Panc1 (cell line): Measurements from ENCODE around the gene PIGU. TPM values are rescaled to one million over a fixed set of nuclear protein-coding genes. Genes with fewer than 3 reads are reported as not detected.

ENCODE experiments used
- ATAC-seq: fragments of 200-7000 bp; cut with Tn5 transposase; 2 replicates; pipeline ENCODE4 v1.9.1; 2020; ENCODE audit warnings: mild to moderate bottlenecking, moderate library complexity
- BruUV-seq: library from RNA; stranded (reverse); fragments of 400-500 nt; replicated peaks from 2 replicates; lab custom pipeline; 2021; lab: Mats Ljungman, UMichigan
- CTCF ChIA-PET: fragments of 300-600 bp; sonication (Branson Sonifier 250); formaldehyde crosslinking; loops from one replicate; lab custom pipeline; 2022; ENCODE audit warnings: antibody characterized with exemption; lab: Charles Lee
- POLR2A ChIA-PET: fragments of 300-600 bp; sonication (Branson Sonifier 250); formaldehyde crosslinking; loops from one replicate; lab custom pipeline; 2022; ENCODE audit warnings: antibody characterized with exemption; lab: Charles Lee
- DNase-seq: peaks from one replicate; pipeline ENCODE4 v3.0.0-alpha.2; 2010; ENCODE audit warnings: low read depth, low spot score
- H3K27ac ChIP-seq: 2 replicates; pipeline ENCODE4 v1.5.1; 2011; ENCODE audit warnings: mild to moderate bottlenecking, low read length, inconsistent platforms
- H3K27me3 ChIP-seq: fragments of 200-500 bp; sonication (Bioruptor generic); 2 replicates; pipeline ENCODE4 v1.6.0; 2014; ENCODE audit warnings: low read length, inconsistent platforms; ENCODE audit not compliant: control insufficient read depth, insufficient read depth
- H3K36me3 ChIP-seq: fragments of 200-500 bp; sonication (Bioruptor generic); 2 replicates; pipeline ENCODE4 v1.5.1; 2014; ENCODE audit warnings: inconsistent platforms, mild to moderate bottlenecking, low read length, moderate library complexity; ENCODE audit not compliant: control insufficient read depth, insufficient read depth
- H3K4me1 ChIP-seq: 2 replicates; pipeline ENCODE4 v1.5.1; 2011; ENCODE audit warnings: inconsistent platforms, mild to moderate bottlenecking, low read length, moderate library complexity; ENCODE audit not compliant: control insufficient read depth, insufficient read depth
- H3K4me3 ChIP-seq, 2 experiments: 2 replicates each; pipeline ENCODE4 v1.5.1; 2011 to 2012; ENCODE audit warnings: low read depth in 2 of 2, low read length in 2 of 2, mild to moderate bottlenecking in 2 of 2, inconsistent platforms in 1 of 2, moderate library complexity in 1 of 2
- H3K9me3 ChIP-seq: fragments of 200-500 bp; sonication (Bioruptor generic); 2 replicates; pipeline ENCODE4 v1.5.1; 2014; ENCODE audit warnings: low read depth, mild to moderate bottlenecking, inconsistent platforms, low read length, moderate library complexity; ENCODE audit not compliant: control insufficient read depth, insufficient read depth
- POLR2AphosphoS5 ChIP-seq: IDR thresholded peaks from 2 replicates; pipeline ENCODE4 v1.6.1; 2012; ENCODE audit warnings: mild to moderate bottlenecking, low read depth, low read length, moderate library complexity
- SIN3A ChIP-seq: IDR thresholded peaks from 2 replicates; pipeline ENCODE4 v1.6.1; 2012; ENCODE audit warnings: low read depth, mild to moderate bottlenecking, low read length, moderate library complexity, borderline replicate concordance; ENCODE audit not compliant: insufficient read depth
- TCF7L2 ChIP-seq: IDR thresholded peaks from 2 replicates; pipeline ENCODE4 v1.6.1; 2011; ENCODE audit warnings: mild to moderate bottlenecking, low read depth, low read length, inconsistent platforms
- in situ Hi-C: cut with HindIII; loops from 2 replicates; pipeline ENCODE4 v1.10.0; 2016; ENCODE audit warnings: low sequenced_read_pairs, low pct_unique_long_range_greater_than_20kb
- intact Hi-C: fragments of 100-400 bp; cut with micrococcal nuclease; formaldehyde crosslinking; loops from one replicate; pipeline ENCODE4 v1.10.0; 2022; ENCODE audit not compliant: unreplicated experiment
- total RNA-seq: library from RNA; stranded (reverse); gene quantifications from one replicate; pipeline ENCODE4 v1.2.1, GENCODE V29; 2021; ENCODE audit not compliant: unreplicated experiment
- TF ChIP-seq, protein P1 (sequence below), 2 experiments: IDR thresholded peaks; 2 replicates each; pipeline ENCODE4 v1.6.1; 2011 to 2012; ENCODE audit warnings: low read depth in 2 of 2, control low read depth in 1 of 2, low read length in 1 of 2, mild to moderate bottlenecking in 1 of 2, moderate library complexity in 1 of 2; ENCODE audit not compliant: insufficient read depth in 1 of 2
- TF ChIP-seq, protein P2 (sequence below): fragments of 450-650 bp; IDR thresholded peaks from 2 replicates; pipeline ENCODE4 v1.5.1; 2017; ENCODE audit warnings: mild to moderate bottlenecking

PIGU gene
- total RNA-seq, 1 experiment from 2014 or later: 22.9 TPM

DNA sequence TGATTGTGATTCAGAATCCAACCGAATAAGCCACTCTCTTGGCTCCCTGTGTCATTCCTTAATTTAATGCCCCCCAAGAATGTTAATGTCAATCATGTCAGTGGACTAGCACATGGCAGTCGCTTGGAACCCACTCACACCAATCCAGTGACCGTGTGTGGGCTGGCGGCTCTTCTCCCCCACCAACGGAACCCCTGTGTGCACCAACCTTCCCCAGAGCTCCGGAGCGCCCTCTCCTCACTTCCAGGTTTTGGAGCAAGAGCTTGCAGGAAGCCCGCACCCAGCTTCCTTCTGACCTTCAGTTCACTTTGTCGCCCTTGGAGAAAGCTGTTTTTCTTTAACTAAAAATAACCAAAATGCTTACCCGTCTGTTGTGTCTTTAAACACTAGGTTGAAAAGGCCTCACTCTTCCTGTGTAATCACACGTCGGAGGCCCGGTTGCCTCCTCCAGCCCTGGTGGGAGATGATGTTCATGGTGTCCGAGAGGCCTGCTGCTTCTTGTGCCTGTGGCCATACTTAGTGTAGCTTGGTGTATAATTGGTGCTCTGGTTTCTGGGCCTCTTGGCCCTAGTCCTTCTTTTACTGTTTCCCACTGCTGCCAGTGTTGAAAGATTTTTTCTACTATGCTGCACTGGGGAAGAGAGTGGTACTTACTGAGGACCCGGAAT lies 136.2 kb downstream of the PIGU start:
- Histone ChIP-seq H3K27ac (no peak overlapping the region), H3K4me1 (no peaks in the 10 kb centered on the region), H3K27me3 (no peaks in the 10 kb centered on the region), H3K36me3 (peaks cover 4% of the 10 kb centered on the region; the same call in 1 of the 2 replicates), H3K9me3 (no peaks in the 10 kb centered on the region), H3K4me3 (no peak overlapping the region)
- TF ChIP-seq, protein P1, sequence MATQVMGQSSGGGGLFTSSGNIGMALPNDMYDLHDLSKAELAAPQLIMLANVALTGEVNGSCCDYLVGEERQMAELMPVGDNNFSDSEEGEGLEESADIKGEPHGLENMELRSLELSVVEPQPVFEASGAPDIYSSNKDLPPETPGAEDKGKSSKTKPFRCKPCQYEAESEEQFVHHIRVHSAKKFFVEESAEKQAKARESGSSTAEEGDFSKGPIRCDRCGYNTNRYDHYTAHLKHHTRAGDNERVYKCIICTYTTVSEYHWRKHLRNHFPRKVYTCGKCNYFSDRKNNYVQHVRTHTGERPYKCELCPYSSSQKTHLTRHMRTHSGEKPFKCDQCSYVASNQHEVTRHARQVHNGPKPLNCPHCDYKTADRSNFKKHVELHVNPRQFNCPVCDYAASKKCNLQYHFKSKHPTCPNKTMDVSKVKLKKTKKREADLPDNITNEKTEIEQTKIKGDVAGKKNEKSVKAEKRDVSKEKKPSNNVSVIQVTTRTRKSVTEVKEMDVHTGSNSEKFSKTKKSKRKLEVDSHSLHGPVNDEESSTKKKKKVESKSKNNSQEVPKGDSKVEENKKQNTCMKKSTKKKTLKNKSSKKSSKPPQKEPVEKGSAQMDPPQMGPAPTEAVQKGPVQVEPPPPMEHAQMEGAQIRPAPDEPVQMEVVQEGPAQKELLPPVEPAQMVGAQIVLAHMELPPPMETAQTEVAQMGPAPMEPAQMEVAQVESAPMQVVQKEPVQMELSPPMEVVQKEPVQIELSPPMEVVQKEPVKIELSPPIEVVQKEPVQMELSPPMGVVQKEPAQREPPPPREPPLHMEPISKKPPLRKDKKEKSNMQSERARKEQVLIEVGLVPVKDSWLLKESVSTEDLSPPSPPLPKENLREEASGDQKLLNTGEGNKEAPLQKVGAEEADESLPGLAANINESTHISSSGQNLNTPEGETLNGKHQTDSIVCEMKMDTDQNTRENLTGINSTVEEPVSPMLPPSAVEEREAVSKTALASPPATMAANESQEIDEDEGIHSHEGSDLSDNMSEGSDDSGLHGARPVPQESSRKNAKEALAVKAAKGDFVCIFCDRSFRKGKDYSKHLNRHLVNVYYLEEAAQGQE (IDR thresholded peaks at IDR 0.05; ENCODE audit: insufficient read depth in 1 of 2, low read depth in 2 of 2, low read length in 1 of 2): no peak
- TF ChIP-seq SIN3A (no peak), TCF7L2 (no peak), POLR2AphosphoS5 (no peak)
- TF ChIP-seq, protein P2, sequence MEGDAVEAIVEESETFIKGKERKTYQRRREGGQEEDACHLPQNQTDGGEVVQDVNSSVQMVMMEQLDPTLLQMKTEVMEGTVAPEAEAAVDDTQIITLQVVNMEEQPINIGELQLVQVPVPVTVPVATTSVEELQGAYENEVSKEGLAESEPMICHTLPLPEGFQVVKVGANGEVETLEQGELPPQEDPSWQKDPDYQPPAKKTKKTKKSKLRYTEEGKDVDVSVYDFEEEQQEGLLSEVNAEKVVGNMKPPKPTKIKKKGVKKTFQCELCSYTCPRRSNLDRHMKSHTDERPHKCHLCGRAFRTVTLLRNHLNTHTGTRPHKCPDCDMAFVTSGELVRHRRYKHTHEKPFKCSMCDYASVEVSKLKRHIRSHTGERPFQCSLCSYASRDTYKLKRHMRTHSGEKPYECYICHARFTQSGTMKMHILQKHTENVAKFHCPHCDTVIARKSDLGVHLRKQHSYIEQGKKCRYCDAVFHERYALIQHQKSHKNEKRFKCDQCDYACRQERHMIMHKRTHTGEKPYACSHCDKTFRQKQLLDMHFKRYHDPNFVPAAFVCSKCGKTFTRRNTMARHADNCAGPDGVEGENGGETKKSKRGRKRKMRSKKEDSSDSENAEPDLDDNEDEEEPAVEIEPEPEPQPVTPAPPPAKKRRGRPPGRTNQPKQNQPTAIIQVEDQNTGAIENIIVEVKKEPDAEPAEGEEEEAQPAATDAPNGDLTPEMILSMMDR: no peak
- intact Hi-C loops (no loop called here), in situ Hi-C loops (no loop called here)
- BruUV-seq: no TSS peak
- CTCF ChIA-PET: no interaction called here
- ATAC-seq: no peak
- DNase-seq: no peak
- POLR2A ChIA-PET: no interaction called here

DNA sequence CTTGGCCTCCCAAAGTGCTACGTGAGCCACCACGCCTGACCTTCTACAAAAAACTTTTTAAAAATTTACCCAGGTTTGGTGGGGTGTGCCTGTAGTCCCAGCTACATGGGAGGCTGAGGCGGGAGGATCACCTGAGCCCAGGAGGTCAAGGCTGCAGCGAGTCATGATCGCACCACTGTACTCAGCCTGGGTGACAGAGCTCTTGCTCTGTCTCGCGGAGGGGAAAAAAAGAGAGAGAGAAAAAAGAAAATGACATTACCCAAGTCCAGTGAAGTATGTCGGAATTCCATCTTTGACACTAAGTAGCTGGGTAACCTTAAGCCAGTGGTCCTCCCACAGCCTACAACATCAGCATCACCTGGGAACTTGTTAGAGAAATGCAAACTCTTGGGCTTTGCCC lies 137.1 kb downstream of the PIGU start:
- CTCF ChIA-PET: interaction anchor here (0.6 kb wide), 2 partner anchors 48 to 212 kb away, joined by 6 to 8 read pairs; no protein-coding TSS in a partner anchor
- Histone ChIP-seq H3K27ac (no peak overlapping the region), H3K9me3 (no peaks in the 10 kb centered on the region), H3K4me1 (no peaks in the 10 kb centered on the region), H3K27me3 (no peaks in the 10 kb centered on the region), H3K4me3 (no peak overlapping the region), H3K36me3 (peaks cover 4% of the 10 kb centered on the region; the same call in 1 of the 2 replicates)
- in situ Hi-C loops: no loop called here
- intact Hi-C loops: loop anchor here (2.0 kb wide), 1 partner anchor 169 kb away; no protein-coding TSS in a partner anchor
- POLR2A ChIA-PET: no interaction called here
- DNase-seq (no peak), ATAC-seq (no peak)
- no TSS peak for BruUV-seq
- TF ChIP-seq, protein P1 (IDR thresholded peaks at IDR 0.05; ENCODE audit: insufficient read depth in 1 of 2, low read depth in 2 of 2, low read length in 1 of 2): no peak
- TF ChIP-seq SIN3A (no peak), TCF7L2 (no peak), POLR2AphosphoS5 (no peak)
- TF ChIP-seq, protein P2: no peak
